Islet of Langerhans (tissue), 1 donor: ENCODE data around the gene PPP1R3C.

Experiments used
- FAIRE-seq: peaks from one replicate; lab custom pipeline; 2011; peaks lifted over from hg19 to GRCh38; lab: Jason Lieb, UNC

Gene PPP1R3C

DNA sequence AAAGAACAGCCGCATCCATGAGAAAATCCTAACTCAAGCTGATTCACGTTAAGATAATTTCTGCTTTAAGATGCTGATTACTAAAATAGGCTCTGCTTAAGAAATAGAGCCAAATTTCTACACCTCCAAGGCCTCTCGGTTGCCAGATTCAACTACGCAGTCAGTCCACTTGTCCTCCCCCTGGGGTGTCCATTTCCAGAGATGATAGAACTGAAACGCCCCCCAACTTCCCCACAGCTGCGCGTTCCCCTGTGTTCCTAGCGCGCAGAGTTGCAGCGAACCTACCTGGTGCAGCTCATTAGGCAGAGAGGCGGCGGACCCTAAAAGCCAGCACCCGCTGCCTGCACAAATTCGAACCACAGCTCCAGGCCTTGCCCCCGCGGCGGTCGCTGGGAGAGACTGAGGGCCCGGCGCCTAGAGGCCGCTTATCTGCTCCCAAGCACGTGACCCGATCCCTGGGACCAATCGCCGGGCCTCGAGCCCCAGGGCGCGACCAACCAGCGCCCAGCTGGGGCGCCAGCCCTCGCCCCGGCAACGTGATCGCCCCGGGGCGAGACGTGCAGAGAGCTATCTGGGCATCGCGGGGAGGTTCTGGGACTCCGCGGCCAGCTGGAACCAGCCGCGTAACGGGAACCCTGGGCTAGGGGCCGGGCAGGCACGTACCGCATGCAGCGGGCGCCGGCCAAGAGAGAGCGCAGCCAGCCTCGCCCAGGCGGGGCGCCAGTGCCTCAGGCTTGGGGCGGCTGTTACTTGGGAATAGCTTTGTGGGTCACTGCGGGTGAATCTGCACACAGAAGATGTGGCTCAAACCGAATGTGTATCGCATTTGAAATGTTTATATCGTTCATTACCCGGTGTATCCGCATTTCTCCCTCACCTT lies at the start of gene PPP1R3C:
Gene PPP1R3C, minus strand, starts transcription at position 401 of the 880 bp plus-strand sequence. Its CDS starts 102 bp downstream, at position 299.
- peak; percentile 33 for FAIRE-seq

DNA sequence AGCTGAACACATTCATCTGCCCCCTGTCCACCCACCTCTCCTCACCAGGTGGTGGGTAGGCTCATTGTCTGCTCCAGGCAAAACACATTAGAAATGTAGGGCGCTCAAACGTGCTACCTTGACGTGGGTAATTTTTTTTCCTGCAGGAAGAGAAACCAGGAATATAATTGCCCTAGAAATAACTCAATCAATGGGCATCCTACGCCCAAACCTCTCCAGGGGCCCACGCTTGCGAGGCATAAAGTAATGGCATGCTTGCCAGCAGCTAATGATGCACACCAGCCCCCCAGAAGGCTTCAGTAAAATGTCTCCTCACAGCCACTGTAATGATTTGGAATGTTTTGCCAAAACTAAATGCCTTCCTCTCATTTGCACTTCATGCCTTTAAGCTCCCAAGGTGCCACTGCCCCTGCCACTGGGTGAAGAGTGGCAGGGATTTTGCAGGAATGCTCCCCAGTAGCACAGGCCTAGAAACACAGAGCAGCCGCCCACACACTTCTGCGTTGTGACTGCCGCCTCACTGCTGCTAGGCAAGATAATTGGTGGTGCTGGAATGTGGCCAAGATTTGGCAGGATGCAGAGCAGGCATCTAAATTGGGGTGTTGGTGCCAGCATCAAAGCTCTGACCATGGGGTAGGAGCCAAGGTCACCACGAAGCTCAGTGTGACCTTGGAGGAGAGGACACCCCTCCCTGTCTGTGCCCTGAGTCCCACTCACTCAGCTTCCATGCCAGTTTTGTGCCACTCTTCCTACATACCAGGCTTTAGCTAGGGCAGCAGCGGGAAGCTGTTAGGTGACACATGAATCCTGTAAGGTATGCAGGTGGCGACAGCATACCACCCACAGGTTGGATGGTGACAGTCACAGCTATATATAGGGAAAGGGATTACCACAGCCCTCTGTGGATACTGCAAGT lies 48.7 kb upstream of the PPP1R3C start:
- FAIRE-seq, result no peak

GRCh38 chr10:91680487-91680886 lies 47.6 kb upstream of the PPP1R3C start:
- no peak for FAIRE-seq

DNA sequence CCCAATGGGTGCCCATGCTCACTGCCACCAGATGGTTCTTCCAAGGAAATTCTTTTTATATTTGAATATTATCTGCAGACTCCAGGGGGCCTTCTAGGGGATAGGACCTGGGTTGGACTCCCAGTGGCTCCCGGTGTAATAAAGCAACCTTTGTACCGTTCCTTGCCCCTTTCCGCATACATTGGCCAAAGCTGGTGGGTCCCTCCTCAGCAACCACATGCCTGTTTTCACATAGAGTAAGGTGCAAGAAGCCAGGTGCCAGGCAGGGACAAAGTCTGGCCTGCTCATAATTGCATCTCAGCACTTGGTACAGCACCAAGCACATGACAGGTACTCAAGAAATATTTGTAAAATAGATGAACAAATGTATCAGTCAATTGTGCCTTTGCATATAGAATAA lies 46.4 kb upstream of the PPP1R3C start:
- no peak for FAIRE-seq

GRCh38 chr10:91677911-91678310 lies 45.0 kb upstream of the PPP1R3C start:
- FAIRE-seq, result no peak

GRCh38 chr10:91672021-91672608 lies 39.2 kb upstream of the PPP1R3C start:
- no peak for FAIRE-seq

- FAIRE-seq, result no peak
These were observed 36.0 kb upstream of the PPP1R3C start for GRCh38 chr10:91668913-91669312.

- no peak for FAIRE-seq
These were observed 33.0 kb upstream of the PPP1R3C start for GRCh38 chr10:91665842-91666241.

DNA sequence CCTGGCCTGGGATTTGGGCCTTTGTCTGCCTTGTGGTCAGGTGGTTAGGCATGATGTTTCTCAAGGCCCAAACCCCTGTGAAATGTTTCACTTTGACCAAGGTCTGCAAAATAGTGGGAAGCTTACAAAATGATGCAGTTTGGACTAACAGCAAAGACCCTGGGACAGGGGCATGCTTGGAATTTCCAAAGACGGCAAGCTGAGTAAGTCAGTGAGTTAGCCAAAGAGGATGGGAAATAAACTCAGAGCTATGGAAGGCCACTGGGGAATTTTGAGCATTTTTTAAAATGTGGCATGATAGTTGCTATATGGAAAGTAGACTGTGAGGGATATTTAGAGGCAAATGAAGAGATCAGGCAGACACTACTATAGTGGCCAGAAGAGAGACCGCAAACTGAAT lies 31.6 kb upstream of the PPP1R3C start:
- no peak for FAIRE-seq

GRCh38 chr10:91662993-91663392 lies 30.1 kb upstream of the PPP1R3C start:
- FAIRE-seq, result no peak

- FAIRE-seq, result no peak
These were observed 20.5 kb upstream of the PPP1R3C start for GRCh38 chr10:91653219-91653870.

DNA sequence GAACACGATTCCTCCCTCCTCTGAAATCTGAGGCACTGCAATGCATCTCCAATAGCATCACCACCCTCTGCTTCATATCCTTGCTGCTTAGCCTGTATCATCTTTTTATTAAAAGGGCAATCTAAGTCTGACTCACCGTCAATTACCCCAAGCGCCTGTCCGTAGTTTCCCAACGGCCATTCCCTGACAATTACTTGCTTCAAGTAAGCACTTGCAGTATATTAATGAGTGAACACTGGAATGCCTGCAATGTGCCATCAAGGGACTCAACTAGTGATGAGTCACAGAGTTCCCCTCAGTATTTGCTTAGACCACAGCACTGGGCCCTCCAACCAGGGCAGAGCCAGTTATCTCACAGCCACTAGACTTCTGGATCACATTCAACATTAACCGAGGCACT lies 19.5 kb upstream of the PPP1R3C start:
- FAIRE-seq, result no peak

GRCh38 chr10:91643700-91644099 lies 10.8 kb upstream of the PPP1R3C start:
- no peak for FAIRE-seq

- FAIRE-seq, result no peak
These were observed 10.2 kb upstream of the PPP1R3C start for GRCh38 chr10:91642831-91643692.

DNA sequence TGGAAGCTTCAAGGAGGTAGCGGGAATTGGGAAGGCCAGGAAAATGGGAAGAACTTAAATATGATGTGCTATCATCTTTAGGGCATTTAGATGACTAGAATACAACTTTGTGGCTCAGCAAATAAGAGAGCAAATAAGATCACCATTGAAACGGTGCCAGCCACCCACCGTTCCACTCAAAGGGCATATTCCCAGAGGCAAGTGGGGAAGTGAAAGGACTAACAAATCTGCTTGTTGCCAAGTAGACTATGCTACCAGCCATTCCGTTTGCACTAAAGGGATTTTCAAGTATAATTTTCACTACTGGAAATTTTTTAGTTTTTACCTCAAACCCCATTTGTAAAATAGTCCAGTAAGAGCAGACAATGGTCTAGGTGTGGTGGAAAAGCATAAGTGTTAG lies 4.0 kb upstream of the PPP1R3C start:
- FAIRE-seq, result no peak

- FAIRE-seq, result peak; percentile 49
These were observed 2.8 kb upstream of the PPP1R3C start for GRCh38 chr10:91635401-91636400.

GRCh38 chr10:91634898-91635297 lies 2.0 kb upstream of the PPP1R3C start:
- FAIRE-seq, result no peak

- FAIRE-seq, result no peak
These were observed 1.4 kb upstream of the PPP1R3C start for GRCh38 chr10:91634246-91634645.

GRCh38 chr10:91630625-91631024 lies 2.2 kb downstream of the PPP1R3C start:
- FAIRE-seq, result no peak
